Measurements from ENCODE around the gene ADAM22.

The ADAM22 gene

DNA sequence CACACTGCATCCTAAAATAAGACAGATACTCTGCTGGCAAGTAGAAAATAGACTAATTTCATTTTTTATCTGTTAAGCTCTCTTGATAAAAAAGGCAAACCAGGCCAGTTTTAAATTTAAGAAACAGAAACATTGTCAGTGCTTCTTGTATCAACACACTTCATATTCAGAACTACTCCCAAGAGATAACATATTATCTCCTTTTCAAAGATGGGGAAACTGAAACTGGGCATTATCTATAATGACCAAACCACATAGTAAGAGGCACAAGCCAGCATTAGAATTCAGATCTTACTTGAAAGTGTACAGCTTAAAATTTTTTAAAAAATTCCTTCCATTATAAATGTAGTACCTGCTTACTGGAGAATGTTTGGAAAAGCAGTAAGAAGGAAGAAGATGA is 271.1 kb downstream of the ADAM22 start:
- in situ Hi-C loops (cut with MboI; ENCODE audit: low sequenced_read_pairs), result no loop called here

DNA sequence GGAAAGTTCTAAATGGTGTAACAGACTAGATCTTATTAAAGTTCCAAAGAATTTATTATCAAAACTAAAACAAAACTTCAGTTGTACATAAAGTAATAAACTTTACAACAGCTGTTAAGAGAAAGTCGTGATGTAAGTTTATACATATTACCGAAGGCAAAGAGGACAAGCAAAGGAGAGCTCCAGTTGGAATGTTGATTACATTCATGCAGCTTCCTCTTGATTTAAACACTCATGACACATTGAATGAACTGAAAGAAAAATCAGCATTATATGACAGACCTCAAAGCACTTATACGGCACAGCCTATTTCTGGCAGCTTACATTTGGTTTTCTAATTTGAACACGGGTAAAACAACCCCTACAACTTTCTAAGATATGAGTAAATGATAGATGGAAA is 272.2 kb downstream of the ADAM22 start:
- in situ Hi-C loops (cut with MboI; ENCODE audit: low sequenced_read_pairs), result no loop called here

DNA sequence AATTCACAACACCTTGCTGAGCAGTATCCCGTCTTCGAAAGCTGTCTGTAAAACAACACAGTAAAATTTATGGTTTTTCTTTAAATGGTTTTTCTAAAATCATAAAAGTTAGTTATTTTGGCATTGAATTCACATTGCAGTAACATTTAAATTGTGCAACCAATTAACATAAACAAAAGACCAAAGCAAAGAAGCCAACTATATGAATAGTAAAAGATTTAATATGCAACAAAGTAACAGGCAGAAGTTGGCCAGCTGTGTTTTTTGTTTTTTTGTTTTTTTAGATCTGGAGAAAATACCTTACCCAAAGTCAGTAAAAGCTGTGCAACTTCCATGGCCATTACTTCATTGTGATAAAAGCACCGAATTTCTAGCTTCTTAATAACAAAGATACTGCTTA is 274.5 kb downstream of the ADAM22 start:
- in situ Hi-C loops (cut with MboI; ENCODE audit: low sequenced_read_pairs), result no loop called here

DNA sequence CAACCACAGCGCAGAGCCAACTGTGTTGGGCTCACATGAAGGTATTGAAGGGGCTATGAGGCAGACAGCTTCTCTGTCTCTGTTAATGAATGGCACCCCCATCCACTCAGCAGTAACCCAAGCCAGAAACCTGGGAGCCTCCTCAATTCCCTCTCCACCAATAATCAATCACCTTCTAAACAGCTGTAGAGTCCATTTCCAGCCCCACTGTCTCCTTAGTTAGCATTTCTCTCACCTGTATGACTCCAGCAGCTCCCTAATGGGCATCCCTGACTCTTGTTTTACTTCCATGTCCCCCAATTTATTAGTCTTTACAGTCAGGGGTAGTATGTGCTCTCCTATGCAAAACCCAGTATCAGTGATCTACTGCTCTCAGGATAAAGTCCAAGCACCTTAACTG is 278.9 kb downstream of the ADAM22 start:
- in situ Hi-C loops (cut with MboI; ENCODE audit: low sequenced_read_pairs), result no loop called here

DNA sequence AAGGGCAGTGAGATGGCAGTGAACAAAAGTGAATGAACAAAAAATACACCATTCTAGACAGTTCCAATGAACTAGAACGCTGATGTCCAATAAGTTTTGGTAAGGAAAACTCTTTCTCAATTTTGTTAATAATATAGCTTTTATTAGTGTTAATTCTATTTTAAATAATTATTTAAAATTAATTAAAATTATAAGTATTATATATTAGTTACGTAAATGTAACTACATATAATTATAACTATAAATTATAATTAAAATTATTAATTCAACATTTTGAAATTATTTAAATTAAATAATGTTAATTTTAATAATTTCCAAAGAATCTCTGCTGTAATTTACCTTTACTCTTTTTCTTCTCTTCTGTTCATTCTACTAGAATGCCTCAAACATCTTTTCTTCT is 280.4 kb downstream of the ADAM22 start:
- in situ Hi-C loops (cut with MboI; ENCODE audit: low sequenced_read_pairs), result no loop called here

DNA sequence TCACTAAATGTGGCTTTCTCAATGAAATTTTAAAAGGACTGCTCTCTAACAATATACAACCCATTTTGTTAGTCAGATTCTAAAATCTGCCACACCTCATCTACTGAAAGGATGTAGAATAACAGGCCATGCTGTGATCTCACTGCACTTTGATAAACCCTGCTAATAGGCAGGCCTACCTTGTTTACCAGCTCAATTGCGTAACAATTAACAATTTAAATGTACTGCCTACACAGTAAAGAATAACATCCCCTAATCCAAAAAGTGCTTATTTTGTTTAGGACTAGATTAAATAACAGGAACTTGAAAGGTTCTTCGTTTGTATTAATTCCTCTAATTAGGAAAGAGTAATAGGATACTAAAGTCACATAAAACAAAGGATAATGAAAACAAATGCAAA is 281.2 kb downstream of the ADAM22 start:
- in situ Hi-C loops (cut with MboI; ENCODE audit: low sequenced_read_pairs), result no loop called here

DNA sequence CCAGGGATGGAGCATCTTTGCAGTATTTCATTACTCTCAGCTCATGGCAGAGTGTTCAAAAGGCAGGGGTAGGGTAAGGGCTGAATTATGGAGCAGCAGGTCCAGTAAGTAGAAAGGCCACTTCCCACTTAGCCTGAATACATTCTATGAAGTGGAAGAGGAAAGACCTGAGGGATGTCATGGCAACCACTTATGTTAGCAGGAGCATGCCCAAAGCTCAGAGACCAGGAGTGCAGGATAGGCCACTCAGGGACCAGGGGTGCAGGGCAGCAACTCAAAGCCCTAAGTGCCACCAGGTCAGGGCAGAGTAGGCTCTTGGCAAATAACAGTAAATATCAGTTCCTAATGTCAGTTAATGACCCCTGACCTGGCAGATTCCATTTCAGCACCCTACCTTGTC is 282.2 kb downstream of the ADAM22 start:
- in situ Hi-C loops (cut with MboI; ENCODE audit: low sequenced_read_pairs), result no loop called here

DNA sequence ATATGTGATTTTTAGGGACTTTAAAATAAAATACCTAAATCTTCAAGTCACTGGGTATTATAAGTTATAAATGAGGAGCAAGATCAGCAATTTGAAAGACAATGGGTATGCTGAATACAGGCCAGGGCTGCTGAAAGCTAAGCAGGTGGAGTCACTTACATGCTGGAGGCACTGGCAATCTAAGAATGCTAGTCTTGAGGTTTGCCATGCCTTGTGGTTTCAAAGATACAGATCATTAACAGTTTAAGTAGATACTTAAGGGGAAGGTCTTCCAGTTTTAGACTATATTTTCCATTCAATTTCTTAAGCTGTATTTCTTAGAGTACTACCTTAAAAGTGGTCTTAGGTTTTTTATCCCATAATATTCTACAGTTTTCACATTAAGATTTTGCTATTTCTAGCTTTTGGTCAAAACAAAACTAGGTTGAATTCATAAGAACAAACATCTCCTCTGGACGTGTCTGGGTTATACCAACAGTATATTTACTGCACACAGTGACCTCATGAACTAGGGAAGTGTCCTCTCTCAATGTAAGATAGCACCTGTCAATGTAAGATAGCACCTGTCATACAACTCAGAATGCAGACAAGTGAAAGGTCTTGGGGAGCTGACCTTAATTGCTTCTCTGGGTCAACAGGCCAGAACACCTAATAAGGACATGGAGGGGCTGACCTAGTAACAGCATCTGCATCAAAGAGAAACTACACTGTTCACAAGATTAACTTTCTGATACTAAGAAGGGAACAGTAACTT is 283.8 kb downstream of the ADAM22 start:
- in situ Hi-C loops (cut with MboI; ENCODE audit: low sequenced_read_pairs), result no loop called here

DNA sequence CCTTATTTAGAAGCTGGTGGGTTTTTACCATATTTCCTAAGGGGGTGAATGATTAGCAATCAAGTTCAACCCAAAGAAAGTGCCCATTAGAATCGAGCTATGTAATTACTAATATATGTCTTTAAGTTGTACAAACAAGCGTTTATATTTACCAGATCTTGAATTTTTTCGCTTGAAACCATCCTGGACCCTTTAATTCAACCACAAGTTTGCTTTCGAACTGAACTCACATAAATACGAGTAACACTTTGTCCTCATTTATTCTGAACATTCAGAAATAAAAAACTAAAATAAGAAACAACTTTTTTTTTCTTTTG is 284.3 kb downstream of the ADAM22 start:
- in situ Hi-C loops (cut with MboI; ENCODE audit: low sequenced_read_pairs), result no loop called here

DNA sequence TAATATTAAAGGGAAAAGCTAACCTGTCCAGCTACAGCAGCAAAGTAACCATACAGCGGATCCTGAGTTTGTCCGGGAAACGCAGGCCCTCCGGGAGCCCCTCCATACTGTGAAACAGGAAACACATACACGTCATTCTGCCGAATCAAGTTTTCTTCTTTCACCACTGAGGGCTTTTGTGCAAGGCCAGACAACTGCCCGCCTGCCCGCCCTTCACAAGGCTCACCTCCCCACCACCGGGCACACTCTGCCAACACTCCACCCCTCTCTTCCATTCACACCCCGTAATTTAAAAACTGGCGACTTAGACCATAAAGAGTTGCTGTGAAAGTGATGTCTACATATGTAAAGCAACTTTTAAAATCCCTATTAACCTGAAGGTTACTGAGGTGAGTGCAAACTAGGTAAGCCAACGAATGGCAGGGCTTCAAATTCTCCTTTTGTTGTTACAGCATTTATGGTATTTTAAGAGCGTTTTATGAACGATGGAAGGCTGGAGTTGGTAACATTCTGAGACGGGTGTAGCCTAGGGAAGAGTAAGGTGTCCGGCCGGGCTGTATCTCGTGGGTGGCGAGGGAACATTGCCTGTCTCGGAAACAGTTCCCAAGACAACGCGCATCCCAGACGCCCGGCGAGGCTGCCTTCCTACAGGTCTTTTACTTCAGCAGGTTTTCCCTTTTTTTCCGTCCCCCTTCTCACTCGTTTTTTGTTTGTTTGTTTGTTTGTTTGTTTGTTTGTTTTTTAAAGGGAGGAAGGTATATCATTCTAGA is 285.0 kb downstream of the ADAM22 start:
- in situ Hi-C loops (cut with MboI; ENCODE audit: low sequenced_read_pairs), result no loop called here

DNA sequence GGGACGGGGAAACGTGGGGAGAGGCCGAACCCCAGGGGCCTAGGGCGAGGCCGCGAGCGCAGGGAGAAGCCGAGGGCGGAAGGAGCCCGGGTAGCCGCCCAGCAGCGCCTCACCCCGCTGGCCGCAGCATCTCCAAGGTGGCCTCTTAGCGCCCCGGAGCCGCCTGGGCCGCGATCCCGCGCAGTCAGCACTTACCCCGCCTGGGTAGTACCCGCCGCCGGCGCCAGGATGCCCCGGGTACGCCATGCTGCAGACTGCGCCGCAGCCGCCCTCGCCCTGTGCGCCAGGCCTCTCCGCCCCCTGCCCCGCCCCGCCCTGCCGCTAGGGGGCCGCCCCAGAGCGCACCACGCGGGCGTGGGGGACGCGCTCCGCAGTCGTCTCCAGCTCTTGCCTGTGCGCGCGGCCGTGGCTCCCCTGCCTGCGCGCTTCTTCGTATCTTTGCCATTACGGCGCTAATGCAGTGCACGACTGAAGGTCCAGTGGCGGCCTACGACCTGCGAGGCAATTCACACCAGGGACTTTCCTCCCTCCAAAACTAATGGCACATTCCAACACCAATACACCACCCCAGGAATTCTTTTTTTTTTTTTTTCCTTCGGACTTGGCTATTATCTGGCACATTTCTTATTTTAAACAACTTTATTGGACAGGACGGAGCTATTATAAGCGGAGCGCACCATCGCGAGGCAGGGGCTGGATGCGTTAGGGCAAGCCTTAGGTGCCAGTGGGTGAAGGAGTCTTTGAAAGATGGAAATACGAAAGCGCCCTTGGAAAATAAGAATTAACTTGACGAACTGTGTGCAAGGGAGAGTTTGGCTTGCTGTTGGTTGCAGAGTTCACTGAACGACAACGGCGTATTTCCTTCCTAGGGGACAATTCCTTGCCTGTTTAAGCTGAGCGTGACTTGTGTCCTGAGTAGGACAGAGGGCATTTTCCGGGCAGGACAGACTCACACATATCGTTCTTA is 286.0 kb downstream of the ADAM22 start, which contains the start of gene SRI:
TSS of gene SRI (minus strand) at position 258 of the 967 bp plus-strand sequence. CDS start at position 246, 12 bp downstream.
- in situ Hi-C loops (cut with MboI; ENCODE audit: low sequenced_read_pairs), result no loop called here

DNA sequence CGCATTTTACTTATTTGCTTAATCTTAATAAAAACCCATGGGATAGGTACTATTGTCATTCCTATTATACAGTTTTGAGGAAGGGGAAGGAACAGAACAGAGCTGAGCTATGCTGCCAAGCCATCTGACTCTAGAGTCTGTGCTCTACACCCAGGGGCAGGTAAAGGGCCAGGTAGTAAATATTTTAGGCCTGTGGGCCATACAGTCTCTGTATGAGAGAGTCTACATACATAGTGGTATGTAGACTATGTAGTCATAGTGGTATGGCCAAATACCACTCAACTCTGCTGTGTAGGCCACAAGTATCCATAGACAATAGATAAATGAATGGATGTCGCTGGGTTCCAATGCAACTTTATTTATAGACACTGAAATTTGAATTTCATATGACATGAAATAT is 289.2 kb downstream of the ADAM22 start:
- in situ Hi-C loops (cut with MboI; ENCODE audit: low sequenced_read_pairs), result no loop called here

DNA sequence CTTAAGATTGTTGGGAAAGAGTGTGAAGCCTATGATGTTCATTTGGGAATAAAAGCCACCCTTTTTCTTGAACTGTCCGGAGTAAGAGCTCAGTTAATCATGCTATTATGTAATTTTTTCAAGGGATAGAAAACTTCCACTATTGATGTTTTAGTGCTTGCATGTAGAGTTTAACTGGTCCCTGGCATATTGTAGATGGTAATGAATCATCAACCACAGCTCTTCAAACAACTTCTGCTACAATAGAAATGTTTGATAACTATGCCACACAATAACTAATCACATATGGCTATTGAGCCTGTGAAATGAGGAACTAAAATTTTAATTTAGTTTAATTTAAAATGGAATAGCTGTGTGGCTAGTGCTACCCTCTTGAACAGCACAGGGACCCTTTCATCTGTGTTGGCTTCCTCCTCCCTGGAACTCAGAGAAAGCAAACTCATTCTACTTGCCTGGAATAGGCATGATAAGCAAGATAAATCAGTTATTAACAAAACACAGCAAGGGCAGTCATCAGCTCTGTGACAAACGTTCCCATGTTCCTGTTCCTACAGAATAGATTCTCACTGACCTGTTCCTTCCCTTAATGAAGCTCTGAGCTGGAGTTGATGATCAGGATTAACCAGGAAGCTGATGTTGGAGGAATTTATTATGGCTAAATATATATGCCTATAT is 290.7 kb downstream of the ADAM22 start:
- in situ Hi-C loops (cut with MboI; ENCODE audit: low sequenced_read_pairs), result no loop called here

DNA sequence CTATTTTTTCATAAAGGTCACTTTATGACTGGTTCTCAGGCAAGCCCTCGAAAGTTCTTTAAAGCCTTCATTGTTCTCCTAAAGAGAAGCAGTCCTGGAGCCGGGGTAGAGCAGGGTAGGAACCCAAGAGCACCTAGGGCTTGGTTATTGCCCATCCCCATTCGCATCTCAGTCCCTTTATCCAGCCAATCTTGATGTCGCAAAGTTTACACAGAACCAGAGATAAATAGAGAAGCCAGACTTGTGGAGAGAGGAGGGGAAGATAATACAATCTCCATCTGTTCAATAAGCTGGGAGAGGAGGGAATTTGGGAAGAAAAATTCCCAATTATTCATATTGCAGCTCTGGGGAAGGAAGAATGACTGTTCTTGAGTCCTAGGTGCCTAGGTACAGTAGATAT is 292.1 kb downstream of the ADAM22 start:
- in situ Hi-C loops (cut with MboI; ENCODE audit: low sequenced_read_pairs), result no loop called here

DNA sequence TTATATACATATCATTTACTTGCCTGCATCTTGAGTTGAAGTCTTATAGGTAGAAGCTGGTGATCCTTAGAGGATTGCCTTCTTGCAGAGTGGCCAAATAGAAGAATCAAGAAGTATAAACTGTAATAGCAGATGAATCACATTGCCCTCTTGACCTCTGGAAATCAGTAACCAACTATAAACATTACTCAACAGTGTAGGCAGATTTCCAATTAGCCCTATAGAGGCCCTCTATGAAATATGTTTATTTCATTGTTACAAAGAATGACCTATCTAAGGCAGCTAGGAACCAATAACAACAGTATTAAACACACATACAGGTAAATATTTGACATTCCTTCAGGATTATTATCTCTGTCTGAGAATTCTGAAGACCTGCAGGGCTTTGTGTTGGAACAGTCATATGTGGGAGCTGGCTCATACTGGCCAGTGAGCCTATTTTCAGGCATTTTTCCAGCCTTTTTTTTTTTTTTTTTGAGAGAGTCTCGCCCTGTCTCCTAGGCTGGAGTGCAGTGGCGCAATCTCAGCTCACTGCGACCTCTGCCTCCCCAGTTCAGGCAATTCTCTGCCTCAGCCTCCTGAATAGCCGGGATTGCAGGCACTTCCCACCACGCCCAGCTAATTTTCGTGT is 292.9 kb downstream of the ADAM22 start:
- in situ Hi-C loops (cut with MboI; ENCODE audit: low sequenced_read_pairs), result no loop called here

DNA sequence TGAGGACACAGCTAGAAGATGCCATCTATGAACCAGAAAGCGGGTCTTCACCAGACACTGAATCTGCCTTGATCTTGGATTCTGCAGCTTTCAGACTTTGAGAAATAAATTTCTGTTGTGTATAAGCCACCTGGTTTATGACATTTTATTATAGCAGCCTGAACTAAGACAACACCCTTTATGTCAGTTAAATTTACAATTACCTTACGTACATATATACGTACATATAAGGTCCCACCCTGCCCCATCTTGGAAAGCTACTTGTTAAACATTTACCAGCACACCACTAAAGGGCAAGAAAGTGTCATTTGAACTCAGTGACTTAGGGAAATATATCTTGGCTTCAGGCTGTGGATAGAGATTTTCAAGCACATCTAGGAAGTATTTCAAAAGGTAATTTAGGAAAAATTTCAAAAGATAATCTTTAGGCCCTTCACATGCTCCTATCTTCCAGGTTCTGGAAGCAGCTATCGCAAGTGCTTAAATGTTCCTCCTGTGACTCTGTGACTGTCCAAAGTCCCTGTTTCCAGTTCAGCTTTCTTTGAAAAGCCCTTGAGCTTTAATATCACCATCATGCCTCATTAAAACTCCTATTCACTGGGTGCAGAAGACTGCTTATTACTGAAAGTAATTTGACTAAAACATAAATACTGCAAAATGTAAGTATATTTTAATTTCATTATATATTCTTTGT is 295.4 kb downstream of the ADAM22 start:
- in situ Hi-C loops (cut with MboI; ENCODE audit: low sequenced_read_pairs), result no loop called here

DNA sequence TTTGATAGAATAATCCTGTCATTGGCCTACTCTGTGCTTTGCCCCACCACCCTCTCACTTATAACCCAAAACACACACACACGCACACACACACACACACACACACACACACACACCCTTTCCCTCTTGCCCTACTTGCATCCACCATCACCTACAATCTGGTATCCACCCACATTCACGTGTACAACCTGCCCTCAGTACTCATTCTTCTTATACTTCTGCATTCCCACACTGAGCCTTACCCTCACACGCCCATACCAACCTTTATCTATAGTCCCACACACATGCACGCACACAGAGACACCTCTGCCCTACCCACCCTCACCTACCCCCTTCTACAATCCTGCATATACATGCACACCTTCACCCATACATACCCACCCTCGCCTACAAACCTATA is 296.6 kb downstream of the ADAM22 start:
- in situ Hi-C loops (cut with MboI; ENCODE audit: low sequenced_read_pairs), result no loop called here

DNA sequence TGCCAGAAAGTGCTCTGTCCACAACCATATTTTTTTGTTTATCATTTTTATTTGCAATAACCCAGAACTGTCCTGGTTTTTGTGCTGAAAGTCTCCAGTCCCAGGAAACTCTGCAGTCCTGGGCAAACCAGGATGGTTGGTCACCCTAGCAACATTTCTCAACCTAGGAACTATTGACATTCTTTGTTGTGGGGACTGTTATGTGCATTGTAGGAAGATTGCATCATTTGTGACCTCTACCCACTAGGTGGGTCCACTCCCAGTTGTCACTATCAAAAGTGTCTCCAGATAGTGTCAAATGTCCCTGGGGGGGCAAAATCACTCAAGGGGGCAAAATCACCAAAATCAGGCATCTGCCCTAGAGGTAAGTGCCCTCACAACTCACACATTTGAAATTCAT is 299.8 kb downstream of the ADAM22 start:
- in situ Hi-C loops (cut with MboI; ENCODE audit: low sequenced_read_pairs), result no loop called here

DNA sequence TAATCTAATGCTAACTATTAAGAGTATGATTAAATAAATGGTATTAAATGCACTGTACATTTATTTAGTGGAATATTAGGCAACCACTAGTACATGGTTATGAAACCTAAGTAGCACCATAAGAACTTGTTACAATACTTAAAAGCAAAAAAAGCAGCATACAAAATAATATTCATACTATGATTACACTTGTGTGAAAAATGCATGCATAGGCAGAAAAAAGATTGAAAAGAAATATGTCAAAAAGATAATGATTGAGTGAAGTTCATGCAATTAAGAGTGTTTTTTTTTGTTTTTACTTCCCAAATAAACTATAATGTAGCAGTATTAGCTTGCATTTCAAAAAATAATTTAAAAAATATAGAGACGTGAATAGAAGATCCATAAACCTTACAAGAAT is 305.8 kb downstream of the ADAM22 start:
- in situ Hi-C loops (cut with MboI; ENCODE audit: low sequenced_read_pairs), result no loop called here

Data from hTERT RPE-1 (cell line).